Right hindlimb (tissue), 1 donor: Measurements from ENCODE around the gene SLC10A7.

Experiments
- DNase-seq: peaks from one replicate; pipeline ENCODE4 v3.0.0-alpha.2; 2018

The SLC10A7 gene

GRCh38 chr4:146302822-146303221 lies 218.9 kb downstream of the SLC10A7 start:
- DNase-seq: no peak

GRCh38 chr4:146299607-146300006 lies 222.1 kb downstream of the SLC10A7 start:
- DNase-seq: no peak

- DNase-seq: no peak
Measured at GRCh38 chr4:146294776-146295175, 227.0 kb downstream of the SLC10A7 start.

- no peak for DNase-seq
Measured at GRCh38 chr4:146292508-146292907, 229.2 kb downstream of the SLC10A7 start.

- DNase-seq: no peak
Measured at GRCh38 chr4:146291313-146291712, 230.4 kb downstream of the SLC10A7 start.

- DNase-seq: no peak
Measured at GRCh38 chr4:146288193-146288592, 233.5 kb downstream of the SLC10A7 start.

GRCh38 chr4:146285037-146285436 lies 236.7 kb downstream of the SLC10A7 start:
- DNase-seq: no peak

- DNase-seq: no peak
Measured at GRCh38 chr4:146283758-146284651, 237.7 kb downstream of the SLC10A7 start.

- no peak for DNase-seq
Measured at GRCh38 chr4:146282657-146283056, 239.1 kb downstream of the SLC10A7 start.

GRCh38 chr4:146278986-146279385 lies 242.8 kb downstream of the SLC10A7 start:
- no peak for DNase-seq

- DNase-seq: no peak
Measured at GRCh38 chr4:146275370-146275769, 246.4 kb downstream of the SLC10A7 start.

- DNase-seq: no peak
Measured at GRCh38 chr4:146274774-146275173, 247.0 kb downstream of the SLC10A7 start.

- no peak for DNase-seq
Measured at GRCh38 chr4:146273204-146273901, 248.4 kb downstream of the SLC10A7 start.

- DNase-seq: no peak
Measured at GRCh38 chr4:146271466-146271865, 250.3 kb downstream of the SLC10A7 start.

GRCh38 chr4:146269228-146269653 lies 252.5 kb downstream of the SLC10A7 start:
- no peak for DNase-seq

GRCh38 chr4:146267826-146268225 lies 253.9 kb downstream of the SLC10A7 start:
- no peak for DNase-seq

- no peak for DNase-seq
Measured at GRCh38 chr4:146265950-146266490, 255.7 kb downstream of the SLC10A7 start.

- DNase-seq: no peak
Measured at GRCh38 chr4:146263793-146264192, 257.9 kb downstream of the SLC10A7 start.

- no peak for DNase-seq
Measured at GRCh38 chr4:146261041-146261440, 260.7 kb downstream of the SLC10A7 start.

GRCh38 chr4:146260521-146260920 lies 261.2 kb downstream of the SLC10A7 start:
- no peak for DNase-seq

GRCh38 chr4:146257511-146257910 lies 264.2 kb downstream of the SLC10A7 start:
- no peak for DNase-seq

GRCh38 chr4:146256328-146256727 lies 265.4 kb downstream of the SLC10A7 start:
- no peak for DNase-seq

GRCh38 chr4:146255874-146256273 lies 265.9 kb downstream of the SLC10A7 start:
- DNase-seq: no peak

GRCh38 chr4:146255463-146255862 lies 266.3 kb downstream of the SLC10A7 start:
- no peak for DNase-seq
